ENCODE data around the gene UBE3B. TPM values are rescaled to one million over a fixed set of nuclear protein-coding genes. Genes with fewer than 3 reads are reported as not detected.
A peak's percentile ranks its signal among the peaks of the same experiment; 100 is the strongest.

The UBE3B gene
- total RNA-seq, 4 donors from 2014 or later: 51.0 to 93.5 (median 78.9) TPM

GRCh38 chr12:109444259-109444658, 33.2 kb upstream of the UBE3B start:
- Histone ChIP-seq H3K36me3 (peaks cover 0 to 44% (median 4%) of the 10 kb centered on the region in 3 donors), H3K9me3 (no peaks in the 10 kb centered on the region), H3K4me3 (no peak overlapping the region), H3K4me1 (peaks cover 0 to 20% (median 0%) of the 10 kb centered on the region in 4 donors), H3K27me3 (no peaks in the 10 kb centered on the region), H3K27ac (peak overlapping the region in 2 of 4 donors; percentile 70 to 77)
- 39 to 53% methylated on average over 6 of the region's 6 CpGs for WGBS, 2 donors
- no peak for TF ChIP-seq EP300 (IDR thresholded peaks at IDR 0.05)
- TF ChIP-seq CTCF (IDR thresholded peaks at IDR 0.05): no peak
- TF ChIP-seq POLR2A (IDR thresholded peaks at IDR 0.05): no peak
- peak in 1 of 2 donors; percentile 35 for DNase-seq (ENCODE audit: low spot score in 2 of 2)

DNA sequence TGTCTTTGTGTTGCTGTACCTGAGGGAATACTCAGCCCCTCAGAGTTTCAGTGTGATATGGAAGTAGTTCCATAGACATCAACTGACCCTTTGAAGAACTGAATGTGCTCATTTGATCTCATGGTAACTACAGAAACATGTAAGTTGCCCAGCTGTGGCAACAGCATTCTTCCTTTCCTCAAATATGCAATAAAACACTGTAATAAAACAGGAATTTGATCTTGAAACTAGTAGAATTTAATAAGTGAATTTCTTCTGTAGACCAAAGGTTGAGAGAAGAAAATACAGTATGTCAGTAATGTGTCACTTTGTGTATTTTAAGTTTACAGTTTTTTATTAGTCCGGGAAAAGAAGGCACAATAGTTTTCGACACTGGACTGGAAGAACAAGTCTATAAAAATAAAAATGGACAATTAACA, 32.2 kb upstream of the UBE3B start:
- no peak for DNase-seq (ENCODE audit: low spot score in 2 of 2)
- peak in 1 of 2 donors; percentile 60 for TF ChIP-seq EP300 (IDR thresholded peaks at IDR 0.05)
- no peak for TF ChIP-seq POLR2A (IDR thresholded peaks at IDR 0.05)
- TF ChIP-seq CTCF (IDR thresholded peaks at IDR 0.05): no peak
- Histone ChIP-seq H3K27ac (peak overlapping the region in 2 of 4 donors; percentile 70 to 77), H3K36me3 (peaks cover 0 to 46% (median 4%) of the 10 kb centered on the region in 3 donors), H3K27me3 (no peaks in the 10 kb centered on the region), H3K4me1 (peaks cover 0 to 20% (median 0%) of the 10 kb centered on the region in 4 donors), H3K4me3 (no peak overlapping the region), H3K9me3 (no peaks in the 10 kb centered on the region)
- 69 to 76% methylated on average over 2 of the region's 2 CpGs for WGBS, 2 donors

GRCh38 chr12:109446869-109447268, 30.6 kb upstream of the UBE3B start:
- H3K27me3 ChIP-seq: no peaks in the 10 kb centered on the region
- H3K9me3 ChIP-seq: no peaks in the 10 kb centered on the region
- no peak overlapping the region for H3K4me3 ChIP-seq
- DNase-seq (ENCODE audit: low spot score in 2 of 2): no peak
- peaks cover 0 to 20% (median 0%) of the 10 kb centered on the region in 4 donors for H3K4me1 ChIP-seq
- peak overlapping the region in 1 of 4 donors; percentile 61 for H3K27ac ChIP-seq
- TF ChIP-seq CTCF (IDR thresholded peaks at IDR 0.05): no peak
- TF ChIP-seq POLR2A (IDR thresholded peaks at IDR 0.05): no peak
- no peak for TF ChIP-seq EP300 (IDR thresholded peaks at IDR 0.05)
- peaks cover 0 to 61% (median 14%) of the 10 kb centered on the region in 3 donors for H3K36me3 ChIP-seq
- WGBS, 2 donors: 86 to 89% methylated on average over 8 of the region's 8 CpGs

GRCh38 chr12:109447482-109447881, 30.0 kb upstream of the UBE3B start:
- no peaks in the 10 kb centered on the region for H3K9me3 ChIP-seq
- peak overlapping the region in 1 of 4 donors; percentile 61 for H3K27ac ChIP-seq
- WGBS, 2 donors: 79 to 80% methylated on average over 8 to 9 of the region's 9 CpGs
- DNase-seq (ENCODE audit: low spot score in 2 of 2): no peak
- H3K4me3 ChIP-seq: no peak overlapping the region
- no peaks in the 10 kb centered on the region for H3K27me3 ChIP-seq
- H3K4me1 ChIP-seq: peaks cover 0 to 23% (median 0%) of the 10 kb centered on the region in 4 donors
- H3K36me3 ChIP-seq: peaks cover 0 to 61% (median 14%) of the 10 kb centered on the region in 3 donors
- no peak for TF ChIP-seq POLR2A (IDR thresholded peaks at IDR 0.05)
- no peak for TF ChIP-seq CTCF (IDR thresholded peaks at IDR 0.05)
- TF ChIP-seq EP300 (IDR thresholded peaks at IDR 0.05): no peak

GRCh38 chr12:109448272-109448671, 29.2 kb upstream of the UBE3B start:
- H3K27ac ChIP-seq: peak overlapping the region in 1 of 4 donors; percentile 22
- TF ChIP-seq POLR2A (IDR thresholded peaks at IDR 0.05) (no peak), CTCF (IDR thresholded peaks at IDR 0.05) (no peak), EP300 (IDR thresholded peaks at IDR 0.05) (no peak)
- 66 to 72% methylated on average over 5 of the region's 5 CpGs for WGBS, 2 donors

More at GRCh38 chr12:109448272-109448671, 29.2 kb upstream of the UBE3B start:
- no peak for DNase-seq (ENCODE audit: low spot score in 2 of 2)
- peaks cover 0 to 24% (median 0%) of the 10 kb centered on the region in 4 donors for H3K4me1 ChIP-seq
- no peaks in the 10 kb centered on the region for H3K27me3 ChIP-seq
- peaks cover 0 to 68% (median 14%) of the 10 kb centered on the region in 3 donors for H3K36me3 ChIP-seq
- H3K9me3 ChIP-seq: no peaks in the 10 kb centered on the region
- H3K4me3 ChIP-seq: no peak overlapping the region
